Hematopoietic multipotent progenitor cell treated with erythropoietin and hydrocortisone succinate and interleukin-3 and kit ligand, for 17 days (in vitro differentiated cells): Measurements from ENCODE around the gene GRK4.
"Not testable (repeated sequence)": the region's sequence is repeated elsewhere in the genome, so short reads cannot be mapped to it uniquely, and the experiment has no call there.

Source experiments
- DNase-seq: peaks from one replicate; pipeline ENCODE4 v3.0.0-alpha.2; 2015; ENCODE audit warnings: low spot score

GRK4 gene

DNA sequence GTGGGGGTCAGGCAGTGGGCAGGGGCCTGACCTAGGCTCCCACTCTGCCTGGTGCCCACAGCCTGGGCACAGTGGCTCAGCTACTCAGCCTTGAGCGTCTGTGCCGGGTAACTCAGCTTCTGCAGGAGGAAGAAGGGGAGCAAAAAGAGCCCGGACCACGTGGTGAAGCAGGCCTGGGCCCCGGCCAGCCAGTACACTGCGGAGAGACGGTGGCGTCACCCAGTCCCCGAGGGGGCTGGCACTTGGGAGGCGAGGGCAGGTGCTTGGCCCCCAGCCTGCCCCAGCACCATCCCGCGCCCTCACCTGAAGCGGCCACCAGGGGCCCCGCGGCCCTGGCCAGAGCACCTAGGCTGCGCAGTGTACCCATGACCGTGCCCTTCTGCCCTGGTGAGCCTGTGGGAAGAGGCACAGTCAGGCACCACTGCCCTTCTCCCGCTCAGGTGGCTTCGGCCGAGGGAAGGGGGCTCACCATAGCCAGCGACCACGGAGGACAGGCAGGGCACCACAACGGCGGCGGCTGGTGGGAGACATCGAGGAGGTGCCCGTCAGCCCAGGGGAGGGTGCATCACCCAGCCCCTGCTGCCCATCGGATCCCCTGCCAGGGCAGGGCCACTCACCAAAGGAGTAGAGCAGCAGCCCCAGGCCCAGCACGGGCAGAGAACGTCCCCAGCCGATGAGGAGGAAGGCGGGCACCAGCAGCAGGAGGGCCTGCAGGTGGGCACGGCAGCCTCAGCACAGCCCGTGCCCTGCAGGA lies 32.4 kb upstream of the GRK4 start:
- no peak for DNase-seq

DNA sequence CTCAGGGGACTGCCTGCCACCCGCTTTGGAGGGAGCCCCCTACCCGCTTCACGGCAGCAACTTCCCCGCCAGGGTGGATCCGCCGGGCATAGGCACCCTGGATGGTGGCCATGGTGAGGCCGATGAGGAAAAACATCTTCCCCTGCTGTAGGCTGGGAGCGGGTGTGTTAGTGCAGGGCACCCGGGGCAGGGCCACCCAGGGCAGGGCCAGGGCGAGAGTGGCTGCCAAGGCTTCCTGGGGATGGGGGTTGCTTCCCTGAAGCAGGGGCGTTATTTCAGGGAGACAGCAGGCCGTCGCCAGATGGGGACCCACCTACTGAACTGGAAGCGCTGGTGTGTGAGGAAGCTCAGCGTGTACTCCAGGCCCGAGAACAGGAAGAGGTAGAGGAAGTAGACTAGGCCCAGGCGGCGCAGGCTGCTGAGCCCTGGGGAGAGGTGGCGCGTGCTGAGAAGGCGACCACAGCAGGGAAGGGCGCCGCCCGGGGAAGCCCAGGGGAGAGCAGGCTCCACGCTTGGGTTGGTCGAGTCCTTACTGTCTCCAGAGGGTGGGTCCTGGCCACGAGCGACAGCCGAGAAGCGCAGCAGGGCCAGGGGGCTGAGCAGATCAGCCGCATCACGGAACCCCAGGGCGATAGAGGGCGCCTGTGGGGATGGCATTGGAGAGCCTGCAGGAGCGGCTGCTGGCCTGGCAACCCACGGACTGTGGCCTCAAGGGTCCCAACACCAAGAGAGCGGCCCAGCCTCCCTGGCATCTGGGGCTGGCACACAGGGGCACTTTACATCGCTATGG lies 31.7 kb upstream of the GRK4 start:
- DNase-seq, result no peak

DNA sequence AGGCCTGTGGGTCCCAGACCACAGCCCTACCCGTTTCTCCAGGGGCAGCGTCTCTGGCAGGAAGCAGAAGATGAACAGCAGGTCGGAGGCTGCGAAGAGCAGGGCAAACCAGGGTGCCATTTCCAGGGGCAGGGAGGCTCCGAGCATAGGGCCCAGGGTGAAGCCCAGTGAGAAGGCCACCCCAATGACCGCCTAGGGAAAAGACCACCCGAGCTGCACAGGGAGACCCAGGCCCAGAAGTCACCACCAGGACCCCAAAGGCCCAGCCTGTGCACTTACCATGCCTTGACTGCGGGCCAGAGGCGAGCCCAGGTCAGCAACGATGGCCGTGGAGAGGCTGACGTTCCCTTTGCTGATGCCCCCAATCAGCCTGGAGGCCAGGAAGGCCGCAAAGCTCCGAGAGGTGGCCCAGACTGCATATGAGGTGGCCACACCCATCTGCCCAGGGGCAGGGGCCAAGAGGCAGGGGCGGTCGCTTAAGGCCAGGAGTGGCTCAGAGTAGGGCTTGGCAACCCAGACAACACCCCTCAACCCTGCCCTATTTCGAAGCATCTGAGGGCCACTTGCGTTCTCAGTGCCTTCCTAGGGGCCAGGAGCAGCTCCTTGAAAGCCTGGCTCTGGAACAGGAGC lies 30.9 kb upstream of the GRK4 start:
- no peak for DNase-seq

DNA sequence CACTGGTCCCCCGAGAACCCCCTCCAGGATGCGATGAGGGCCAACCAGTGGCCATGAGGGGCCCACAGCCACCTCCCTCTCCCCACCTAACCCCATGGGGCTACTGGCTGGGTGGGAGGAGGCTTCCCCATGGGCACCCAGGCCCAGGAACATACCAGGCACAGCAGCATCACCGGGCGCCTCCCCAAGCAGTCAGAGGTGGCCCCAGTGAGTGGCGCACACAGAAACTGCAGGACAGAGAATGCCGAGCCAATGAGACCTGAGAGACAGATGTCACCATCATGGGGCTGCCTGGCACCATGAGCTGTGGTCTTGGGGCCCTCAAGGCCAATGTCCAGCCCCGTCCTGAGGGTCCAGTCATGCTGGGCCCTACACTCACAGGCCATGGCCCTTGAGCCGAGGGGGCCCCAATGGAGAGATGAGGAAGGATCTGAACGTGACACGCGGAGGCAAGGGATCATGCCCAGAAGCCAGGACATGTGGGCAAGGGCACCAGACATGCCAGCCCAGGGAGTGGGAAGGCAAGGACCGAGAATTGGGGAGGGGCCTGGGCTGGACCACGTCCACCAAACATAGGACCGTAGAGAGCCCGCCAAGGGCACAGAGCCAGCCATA lies 30.3 kb upstream of the GRK4 start:
- DNase-seq, result no peak

DNA sequence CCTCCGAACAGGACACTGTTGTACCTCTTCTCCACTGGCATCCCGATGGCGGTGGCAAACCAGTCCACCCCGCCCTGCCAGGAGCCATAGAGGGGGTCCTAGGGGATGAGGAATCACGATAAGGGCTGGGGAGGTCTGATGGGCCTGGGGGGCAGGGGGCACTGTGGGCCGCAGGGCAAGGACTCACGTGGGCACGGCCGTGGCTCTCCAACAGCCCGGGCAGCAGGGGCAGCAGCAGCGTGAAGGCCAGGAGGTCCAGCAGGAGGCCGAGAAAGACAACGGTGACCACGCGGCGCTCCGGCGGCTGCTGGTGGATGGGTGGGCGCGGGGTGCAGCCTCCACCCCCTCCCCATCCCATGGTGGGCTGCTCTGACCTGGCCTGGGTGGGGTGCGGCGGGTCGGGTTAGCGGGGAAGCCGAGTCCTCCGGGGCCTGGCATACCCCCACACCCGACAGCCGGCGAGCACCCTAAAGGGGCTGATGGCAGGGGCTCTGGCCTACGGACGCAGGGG lies 29.8 kb upstream of the GRK4 start:
- DNase-seq, result no peak

DNA sequence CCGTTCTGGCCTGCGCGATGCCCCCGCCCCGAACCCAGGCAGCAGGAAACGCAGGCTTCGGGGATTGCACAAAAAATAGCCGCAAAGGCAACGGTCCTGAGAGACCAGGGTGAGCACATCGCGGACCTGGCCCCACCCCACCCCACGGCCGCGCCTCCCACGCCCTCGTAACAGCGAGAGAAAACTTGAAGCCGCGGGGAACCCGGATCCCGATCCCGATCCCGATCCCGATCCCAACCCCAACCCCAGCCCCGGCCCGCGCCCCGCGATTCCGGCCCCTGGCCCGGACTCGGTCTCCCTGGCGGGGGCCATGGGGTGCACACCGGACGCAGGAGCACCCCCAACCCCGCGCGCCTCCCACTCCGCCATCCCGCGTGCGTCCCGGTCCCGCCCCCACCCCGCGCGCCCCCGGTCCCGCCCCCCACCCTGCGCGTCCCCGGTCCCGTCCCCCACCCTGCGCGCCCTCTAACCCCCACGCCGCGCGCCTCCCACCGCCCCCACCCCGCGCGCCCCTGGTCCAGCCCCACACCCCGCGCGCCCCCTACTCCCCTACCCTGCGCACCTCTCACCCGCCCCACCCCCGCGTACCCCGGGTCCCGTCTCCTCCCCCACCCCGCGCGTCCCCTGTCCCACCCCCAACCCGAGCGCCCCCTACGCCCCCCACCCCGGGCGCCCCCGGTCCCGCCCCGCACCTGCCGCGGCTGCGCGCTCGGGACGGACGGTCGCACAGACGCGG lies 29.1 kb upstream of the GRK4 start:
- peak; percentile 29 for DNase-seq

DNA sequence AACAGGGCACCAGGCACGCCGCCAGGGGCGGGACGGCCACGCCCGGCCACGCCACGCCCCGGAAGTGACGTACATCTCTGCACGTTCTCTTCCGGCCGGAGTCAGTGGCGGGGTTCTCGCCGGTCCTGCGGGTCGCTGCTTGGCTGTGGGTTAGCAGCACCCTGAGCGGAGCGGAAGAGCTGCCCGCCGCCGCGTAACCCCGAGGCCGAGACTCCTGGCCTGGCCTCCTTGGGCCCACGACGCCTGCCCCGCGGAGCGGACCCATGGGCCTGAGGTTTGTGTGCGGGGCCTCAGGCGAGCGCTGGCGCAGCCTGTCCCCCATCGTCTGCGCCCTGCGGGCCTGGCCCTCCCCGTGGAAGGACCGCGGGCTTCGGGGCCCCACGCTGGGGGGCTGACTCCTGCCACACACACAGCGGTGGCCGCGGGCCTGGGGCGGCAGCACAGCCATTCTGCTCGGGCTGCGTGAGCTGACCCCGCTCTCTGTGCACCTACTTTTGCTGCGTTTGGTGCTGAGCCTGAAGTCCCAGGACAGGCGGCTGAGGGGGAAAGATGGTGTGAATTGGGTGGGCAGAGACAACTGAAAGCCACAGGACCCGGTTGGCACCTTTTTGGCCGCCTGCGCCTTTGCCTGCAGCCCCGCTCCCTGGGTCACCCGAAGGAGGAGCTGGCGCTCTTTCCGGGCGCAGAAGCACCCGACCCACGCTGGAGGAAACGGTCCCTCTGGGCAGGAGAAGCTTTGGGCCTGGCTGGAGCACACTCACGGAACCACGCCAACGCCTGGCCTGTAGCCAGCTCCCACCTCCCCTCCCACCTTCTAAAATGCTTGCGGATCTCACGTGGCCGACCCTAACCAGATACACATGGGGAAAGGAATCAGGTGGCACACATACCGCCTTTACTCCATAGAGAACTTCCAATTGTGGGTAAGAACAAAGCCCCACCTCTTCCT lies 28.3 kb upstream of the GRK4 start:
- peak; percentile 96 for DNase-seq

DNA sequence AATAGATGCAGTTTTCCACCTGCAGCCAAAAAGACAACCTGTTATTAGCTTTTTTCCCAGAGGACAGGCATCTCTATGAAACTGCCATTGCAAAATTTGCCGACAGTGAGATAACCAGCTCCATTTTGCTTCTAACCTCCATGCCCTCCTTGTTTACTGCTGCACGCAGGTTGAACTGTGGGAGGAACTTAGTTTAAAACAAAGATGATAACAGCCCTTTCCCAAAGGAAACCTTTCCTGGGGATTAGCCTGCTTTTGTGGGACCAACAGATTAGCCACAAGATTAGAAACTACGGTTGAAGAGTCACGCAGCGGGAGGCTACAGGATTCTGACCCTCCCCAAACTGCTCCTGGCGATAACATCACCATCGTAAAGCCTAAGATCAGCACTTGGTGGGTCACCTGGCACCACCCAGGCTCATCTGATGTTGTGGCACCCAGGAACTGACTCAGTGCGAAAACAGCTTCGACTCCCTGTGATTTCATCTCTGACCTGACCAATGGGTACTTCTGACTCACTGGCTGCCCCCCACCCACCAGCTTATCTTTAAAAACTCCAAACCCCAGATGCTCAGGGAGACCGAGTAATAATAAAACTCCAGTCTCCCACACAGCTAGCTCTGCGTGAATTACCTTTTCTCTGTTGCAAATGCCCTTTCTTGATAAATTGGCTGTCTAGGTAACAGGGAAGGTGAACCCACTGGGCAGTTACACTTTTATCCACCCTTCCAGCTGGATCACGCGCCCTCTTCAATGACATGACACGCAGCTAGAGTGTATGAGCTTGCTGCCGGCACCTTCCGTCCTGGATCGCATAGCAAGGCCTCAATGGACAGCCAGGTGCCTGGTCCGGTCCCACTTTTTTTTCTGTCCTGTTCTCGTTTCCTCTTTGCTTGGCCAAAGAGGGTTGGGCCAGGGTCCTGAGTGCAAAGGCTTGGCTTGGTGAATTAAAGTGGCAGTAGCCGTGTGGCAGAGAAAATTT lies 27.3 kb upstream of the GRK4 start:
- peak; percentile 31 for DNase-seq

DNA sequence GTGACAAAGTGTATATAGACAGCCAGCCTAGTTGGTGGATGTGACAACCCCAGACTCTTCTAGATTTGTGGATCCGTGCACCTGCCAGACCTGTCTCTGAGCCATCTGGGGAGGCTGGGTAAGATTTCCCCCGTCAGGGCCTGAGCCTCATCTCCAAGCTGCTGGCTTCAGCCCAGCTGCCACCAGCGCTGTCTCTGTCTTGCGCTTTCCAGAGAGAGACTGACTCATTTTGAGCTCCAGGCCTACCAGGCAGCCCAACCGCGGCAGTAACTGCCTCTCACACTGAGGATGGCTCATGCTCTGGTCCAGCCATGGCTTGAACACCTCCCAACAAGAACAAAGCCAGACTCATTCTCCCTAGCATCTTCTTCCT lies 26.6 kb upstream of the GRK4 start:
- DNase-seq, result no peak

DNA sequence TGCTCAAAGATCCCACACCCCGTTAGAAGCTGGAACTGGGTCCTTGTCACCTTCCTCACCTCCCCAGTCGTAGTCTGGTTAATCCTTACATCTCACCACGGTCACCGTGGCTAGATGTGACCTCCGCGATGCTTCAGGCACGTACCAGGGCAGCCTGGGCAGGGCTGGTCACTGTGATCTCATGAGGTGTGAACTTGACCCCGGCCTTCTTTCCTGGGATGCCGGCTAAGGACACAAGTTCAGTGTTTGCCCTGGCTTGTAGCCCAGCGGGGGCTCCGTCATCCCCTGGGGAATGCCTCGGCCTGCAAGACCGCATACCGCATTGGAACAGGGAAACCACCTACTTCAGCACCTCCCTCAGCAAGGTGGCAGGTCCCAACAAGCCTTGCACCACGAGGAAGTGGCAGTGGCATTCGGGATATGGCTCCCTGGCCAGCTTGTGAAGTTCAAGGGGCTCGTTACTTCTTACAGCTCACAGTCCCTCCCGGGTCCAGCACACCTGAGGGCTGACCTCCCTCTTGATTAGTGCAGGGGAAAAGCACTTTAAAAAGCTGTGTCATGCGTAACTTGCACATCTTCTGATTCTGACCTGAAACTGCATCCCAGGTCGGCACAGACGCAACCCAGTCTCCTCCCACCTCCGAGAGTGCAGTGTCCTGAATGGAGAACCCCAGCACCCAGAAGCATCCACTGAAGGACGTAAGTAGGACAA lies 26.1 kb upstream of the GRK4 start:
- no peak for DNase-seq

DNA sequence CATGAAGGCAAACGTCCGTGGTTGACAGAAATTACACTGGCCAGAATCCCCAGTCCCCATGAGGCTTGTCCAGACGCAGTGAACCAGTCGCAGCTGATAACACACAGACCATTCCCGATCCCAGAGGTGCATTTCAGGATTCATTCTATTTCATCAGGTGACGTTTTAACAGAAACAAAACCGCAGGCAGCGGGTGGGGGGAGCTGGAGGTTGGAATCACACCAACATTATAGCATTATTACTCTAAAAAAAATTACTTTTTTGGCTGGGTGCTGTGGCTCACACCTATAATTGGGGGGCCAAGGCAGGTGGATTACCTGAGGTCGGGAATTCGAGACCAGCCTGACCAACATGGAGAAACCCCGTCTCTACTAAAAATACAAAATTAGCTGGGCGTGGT lies 25.4 kb upstream of the GRK4 start:
- DNase-seq, result no peak

DNA sequence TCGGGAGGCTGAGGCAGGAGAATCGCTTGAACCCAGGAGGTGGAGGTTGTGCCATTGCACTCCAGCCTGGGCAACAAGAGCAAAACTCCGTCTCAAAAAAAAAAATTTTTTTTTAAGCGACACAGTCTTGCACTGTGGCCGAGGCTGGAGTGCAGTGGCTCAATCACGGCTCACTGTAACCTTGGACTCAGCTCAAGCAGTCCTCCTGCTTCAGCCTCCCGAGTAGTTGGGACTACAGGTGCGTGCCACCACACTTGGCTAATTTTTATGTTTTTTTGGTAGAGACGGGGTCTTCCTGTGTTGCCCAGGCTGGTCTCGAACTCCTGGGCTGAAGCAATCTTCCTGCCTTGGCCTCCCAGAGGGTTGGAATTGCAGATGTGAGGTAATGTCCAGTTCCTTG lies 25.0 kb upstream of the GRK4 start:
- not testable (repeated sequence) for DNase-seq

DNA sequence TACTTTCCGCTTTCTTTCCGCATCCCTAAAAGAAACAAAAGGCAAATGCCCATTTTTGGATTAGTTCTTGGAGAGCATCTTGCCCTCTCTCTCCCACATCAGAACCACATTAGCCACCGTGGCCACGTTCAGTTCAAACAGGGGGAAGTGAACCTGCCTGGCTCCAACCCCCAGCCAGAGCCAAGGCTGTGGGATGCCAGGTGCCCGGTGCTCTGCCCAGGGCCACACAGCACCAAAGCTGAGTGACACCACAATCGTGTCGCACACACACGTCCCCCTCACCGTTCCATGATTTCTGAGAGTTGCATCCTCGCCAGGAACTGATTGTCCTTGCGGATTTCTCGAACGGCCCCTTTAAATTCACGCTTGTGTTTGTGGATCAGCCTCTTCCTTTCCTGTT lies 24.5 kb upstream of the GRK4 start:
- no peak for DNase-seq

DNA sequence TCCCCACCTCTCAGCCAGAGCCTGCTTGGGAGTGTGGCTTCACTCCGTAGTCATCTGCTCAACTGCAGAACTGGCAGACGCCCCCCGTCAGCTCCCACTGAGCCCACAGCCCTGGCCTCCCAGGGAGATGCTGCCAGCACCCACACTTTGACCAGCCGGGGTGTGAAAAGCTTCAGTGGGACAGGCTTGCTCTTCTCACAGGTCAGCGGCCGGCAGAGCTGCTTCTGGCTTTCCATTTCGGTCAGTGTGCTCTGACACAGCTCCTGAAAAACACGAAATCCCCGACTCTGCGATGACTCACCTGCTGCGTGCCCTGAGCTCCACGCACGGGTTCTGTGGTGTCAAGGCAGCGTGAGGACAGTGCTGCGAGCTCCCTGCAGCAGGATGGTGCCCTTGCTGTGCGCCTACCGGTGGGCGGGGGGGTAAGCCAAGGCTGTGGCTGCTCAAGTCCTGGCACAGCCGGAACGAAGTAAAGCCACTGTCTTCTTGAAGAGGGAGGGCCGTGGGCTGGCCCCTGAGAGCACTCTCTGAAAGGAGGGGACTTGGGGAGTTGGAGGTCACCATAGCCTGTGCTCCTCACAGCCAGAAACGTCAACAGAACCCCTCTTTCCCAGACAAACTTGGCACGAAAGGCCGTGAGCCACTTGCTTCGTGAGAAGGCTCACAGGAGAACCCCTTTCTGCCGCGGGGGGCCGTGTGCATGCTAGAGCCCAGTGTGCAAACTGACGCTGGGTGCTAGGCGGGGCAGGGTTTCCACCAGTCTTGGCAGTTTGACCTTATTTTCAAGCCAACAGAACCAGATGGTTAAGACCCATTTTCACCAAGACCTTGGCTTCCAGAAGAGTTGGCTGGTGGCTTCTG lies 23.8 kb upstream of the GRK4 start:
- DNase-seq, result no peak

DNA sequence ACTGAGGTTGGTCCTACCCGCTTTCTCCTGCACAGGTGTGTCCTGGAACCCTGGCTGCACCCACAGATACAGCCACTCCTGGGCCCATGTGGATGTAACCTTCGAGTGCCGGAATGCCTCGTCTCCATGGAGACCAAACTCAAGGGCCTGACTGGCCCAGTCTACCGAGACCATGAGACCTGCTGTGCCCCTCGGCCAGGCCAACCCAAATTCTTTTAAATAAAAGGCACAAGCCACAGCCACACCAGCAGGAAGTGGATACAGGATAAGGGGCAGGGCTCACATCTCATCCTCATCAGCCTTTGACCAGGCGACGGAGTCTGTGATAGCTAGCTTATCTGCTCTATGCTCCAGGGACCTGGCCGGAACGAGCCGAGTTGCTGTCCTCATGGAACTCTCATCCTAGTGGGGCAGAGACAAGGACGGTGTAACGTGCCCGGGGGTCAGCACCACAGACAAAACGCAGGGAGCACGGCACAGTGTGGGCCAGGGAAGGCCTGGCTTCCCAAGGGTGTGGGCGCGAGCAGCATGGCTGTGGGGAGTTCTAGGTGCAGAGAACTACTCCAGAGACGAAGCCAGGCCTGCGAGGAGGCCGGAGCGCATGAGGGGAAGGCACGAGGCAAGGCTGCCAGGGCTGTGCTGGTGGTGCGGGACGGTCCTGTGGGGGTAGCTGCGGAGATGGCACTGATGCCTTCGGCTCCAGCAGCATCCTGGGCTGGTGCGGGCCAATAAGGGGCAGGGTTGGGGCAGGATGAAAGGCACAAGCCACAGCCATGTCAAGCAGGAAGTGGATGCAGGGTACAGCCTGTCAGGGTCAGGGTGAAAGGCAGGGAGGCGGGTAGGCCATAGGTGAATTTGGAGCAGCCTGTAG lies 22.9 kb upstream of the GRK4 start:
- no peak for DNase-seq

DNA sequence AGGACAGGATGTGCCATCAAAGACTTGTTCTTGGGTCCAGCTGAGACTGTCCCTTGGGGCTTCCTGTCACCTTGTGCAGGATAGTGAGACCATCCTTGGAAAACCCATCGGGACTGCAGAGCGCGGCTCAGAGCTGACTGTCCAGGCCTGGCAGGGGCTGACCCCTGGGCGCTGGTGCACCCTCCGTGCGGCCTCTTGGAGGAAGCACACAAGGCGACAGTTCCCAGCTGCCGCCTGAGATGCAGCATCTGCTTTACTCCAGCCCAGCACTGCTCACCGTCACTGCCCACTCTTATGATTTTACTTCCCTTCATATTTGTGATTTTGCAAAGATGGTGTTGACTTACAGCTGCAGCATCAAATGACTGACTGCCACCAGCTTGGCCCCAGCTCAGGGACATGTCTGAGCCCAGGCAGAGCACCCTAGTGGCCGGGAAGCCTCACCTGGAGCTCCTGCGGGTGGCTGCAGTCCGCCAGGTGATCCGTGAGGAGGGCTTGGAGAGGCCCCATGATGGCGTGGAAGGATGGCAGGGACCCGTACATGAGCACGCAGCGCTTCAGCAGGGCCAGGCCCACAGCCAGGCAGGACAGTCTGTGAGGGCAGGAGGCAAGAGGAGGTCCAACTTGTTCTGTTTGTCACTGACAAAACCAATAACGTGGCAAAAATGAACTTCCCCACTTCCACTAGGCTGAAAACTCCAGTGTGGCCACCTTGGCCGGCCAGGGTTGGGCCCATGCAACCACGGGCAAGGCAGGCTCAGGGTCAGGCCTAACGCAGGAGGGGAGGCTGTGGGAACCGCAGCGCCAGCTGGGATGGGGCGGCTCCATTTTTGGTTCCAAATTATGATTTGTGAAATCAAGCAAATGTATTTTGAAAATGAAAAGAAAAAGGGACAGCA lies 22.0 kb upstream of the GRK4 start:
- no peak for DNase-seq
